ENCODE data around the gene TTLL3. TPM values are rescaled to one million over a fixed set of nuclear protein-coding genes. Genes with fewer than 3 reads are reported as not detected.

The TTLL3 gene
- total and polyA plus RNA-seq, 2 of the 13 experiments (the other 11 are each of a cell fraction or from before 2014, with no cell fraction given) = 9.5 to 51.2 TPM

DNA sequence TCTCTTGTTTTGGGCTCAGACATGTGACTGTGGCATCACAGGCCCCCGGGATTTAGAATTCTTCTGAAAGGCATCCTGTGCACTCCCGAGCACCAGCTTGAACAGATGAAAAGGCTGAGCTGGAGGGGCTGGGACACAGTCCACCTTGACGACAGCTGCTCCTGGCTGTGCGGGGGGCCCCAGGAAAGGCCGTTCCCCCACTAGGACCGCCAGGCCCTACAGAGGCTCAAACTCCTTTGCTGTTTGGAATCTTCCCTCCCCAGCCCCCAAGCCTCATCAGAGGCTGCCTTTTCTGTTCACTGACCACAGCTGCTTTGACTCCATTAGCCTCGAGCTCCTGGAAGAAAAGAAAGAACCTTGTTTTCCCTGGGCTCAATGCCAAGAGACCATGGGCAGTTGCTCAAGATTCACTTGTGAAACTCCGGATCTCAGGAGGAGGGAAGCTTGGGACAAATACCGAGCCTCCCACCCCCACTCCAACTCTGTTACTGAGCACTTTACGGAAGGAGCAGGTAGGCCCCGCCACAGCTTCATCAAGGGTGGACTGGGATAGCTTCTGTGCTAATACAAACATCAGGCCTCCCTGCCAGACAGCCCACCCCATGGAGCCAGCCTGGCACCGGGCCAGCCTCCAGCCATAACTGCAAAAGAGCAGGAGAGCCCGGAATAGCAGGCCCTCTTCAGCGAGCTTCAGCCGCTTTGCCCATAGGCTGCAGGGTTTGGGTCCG lies 54.3 kb downstream of the TTLL3 start (continued):
- TF ChIP-seq, protein P1, sequence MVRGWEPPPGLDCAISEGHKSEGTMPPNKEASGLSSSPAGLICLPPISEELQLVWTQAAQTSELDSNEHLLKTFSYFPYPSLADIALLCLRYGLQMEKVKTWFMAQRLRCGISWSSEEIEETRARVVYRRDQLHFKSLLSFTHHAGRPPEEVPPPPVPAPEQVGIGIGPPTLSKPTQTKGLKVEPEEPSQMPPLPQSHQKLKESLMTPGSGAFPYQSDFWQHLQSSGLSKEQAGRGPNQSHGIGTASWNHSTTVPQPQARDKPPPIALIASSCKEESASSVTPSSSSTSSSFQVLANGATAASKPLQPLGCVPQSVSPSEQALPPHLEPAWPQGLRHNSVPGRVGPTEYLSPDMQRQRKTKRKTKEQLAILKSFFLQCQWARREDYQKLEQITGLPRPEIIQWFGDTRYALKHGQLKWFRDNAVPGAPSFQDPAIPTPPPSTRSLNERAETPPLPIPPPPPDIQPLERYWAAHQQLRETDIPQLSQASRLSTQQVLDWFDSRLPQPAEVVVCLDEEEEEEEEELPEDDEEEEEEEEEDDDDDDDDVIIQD (CRISPR knock-in tag; IDR thresholded peaks at IDR 0.05; ENCODE audit: low read depth) = no peak
- no peak for TF ChIP-seq HOXD1 (CRISPR knock-in tag; IDR thresholded peaks at IDR 0.05)
- no peak for TF ChIP-seq ZNF777 (CRISPR knock-in tag; IDR thresholded peaks at IDR 0.05)
- no peak for TF ChIP-seq IRF2 (CRISPR knock-in tag; IDR thresholded peaks at IDR 0.05)
- TF ChIP-seq THYN1 (CRISPR knock-in tag; IDR thresholded peaks at IDR 0.05; ENCODE audit: borderline replicate concordance, low read depth) = no peak
- no peak for TF ChIP-seq SMAD3 (CRISPR knock-in tag; IDR thresholded peaks at IDR 0.05)
- TF ChIP-seq, protein P2, sequence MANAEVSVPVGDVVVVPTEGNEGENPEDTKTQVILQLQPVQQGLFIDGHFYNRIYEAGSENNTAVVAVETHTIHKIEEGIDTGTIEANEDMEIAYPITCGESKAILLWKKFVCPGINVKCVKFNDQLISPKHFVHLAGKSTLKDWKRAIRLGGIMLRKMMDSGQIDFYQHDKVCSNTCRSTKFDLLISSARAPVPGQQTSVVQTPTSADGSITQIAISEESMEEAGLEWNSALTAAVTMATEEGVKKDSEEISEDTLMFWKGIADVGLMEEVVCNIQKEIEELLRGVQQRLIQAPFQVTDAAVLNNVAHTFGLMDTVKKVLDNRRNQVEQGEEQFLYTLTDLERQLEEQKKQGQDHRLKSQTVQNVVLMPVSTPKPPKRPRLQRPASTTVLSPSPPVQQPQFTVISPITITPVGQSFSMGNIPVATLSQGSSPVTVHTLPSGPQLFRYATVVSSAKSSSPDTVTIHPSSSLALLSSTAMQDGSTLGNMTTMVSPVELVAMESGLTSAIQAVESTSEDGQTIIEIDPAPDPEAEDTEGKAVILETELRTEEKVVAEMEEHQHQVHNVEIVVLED (CRISPR knock-in tag; IDR thresholded peaks at IDR 0.05; ENCODE audit: borderline replicate concordance) = no peak
- no peak for TF ChIP-seq ZNF615 (CRISPR knock-in tag; IDR thresholded peaks at IDR 0.05; ENCODE audit: borderline replicate concordance)
- TF ChIP-seq ZSCAN21 (CRISPR knock-in tag; IDR thresholded peaks at IDR 0.05; ENCODE audit: borderline replicate concordance) = no peak
- TF ChIP-seq ZBTB20 (CRISPR knock-in tag; IDR thresholded peaks at IDR 0.05; ENCODE audit: borderline replicate concordance, low read depth) = 0 out of 2 replicates have a peak, but pooled peaks have one; percentile 16
- no peak for TF ChIP-seq FOXM1 (CRISPR knock-in tag; IDR thresholded peaks at IDR 0.05)
- TF ChIP-seq, protein P3, sequence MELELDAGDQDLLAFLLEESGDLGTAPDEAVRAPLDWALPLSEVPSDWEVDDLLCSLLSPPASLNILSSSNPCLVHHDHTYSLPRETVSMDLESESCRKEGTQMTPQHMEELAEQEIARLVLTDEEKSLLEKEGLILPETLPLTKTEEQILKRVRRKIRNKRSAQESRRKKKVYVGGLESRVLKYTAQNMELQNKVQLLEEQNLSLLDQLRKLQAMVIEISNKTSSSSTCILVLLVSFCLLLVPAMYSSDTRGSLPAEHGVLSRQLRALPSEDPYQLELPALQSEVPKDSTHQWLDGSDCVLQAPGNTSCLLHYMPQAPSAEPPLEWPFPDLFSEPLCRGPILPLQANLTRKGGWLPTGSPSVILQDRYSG (CRISPR knock-in tag; IDR thresholded peaks at IDR 0.05) = no peak
- TF ChIP-seq, protein P4, sequence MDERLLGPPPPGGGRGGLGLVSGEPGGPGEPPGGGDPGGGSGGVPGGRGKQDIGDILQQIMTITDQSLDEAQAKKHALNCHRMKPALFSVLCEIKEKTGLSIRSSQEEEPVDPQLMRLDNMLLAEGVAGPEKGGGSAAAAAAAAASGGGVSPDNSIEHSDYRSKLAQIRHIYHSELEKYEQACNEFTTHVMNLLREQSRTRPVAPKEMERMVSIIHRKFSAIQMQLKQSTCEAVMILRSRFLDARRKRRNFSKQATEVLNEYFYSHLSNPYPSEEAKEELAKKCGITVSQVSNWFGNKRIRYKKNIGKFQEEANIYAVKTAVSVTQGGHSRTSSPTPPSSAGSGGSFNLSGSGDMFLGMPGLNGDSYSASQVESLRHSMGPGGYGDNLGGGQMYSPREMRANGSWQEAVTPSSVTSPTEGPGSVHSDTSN (CRISPR knock-in tag; IDR thresholded peaks at IDR 0.05) = no peak
- 0 out of 2 replicates have a peak, but pooled peaks have one; percentile 53 for TF ChIP-seq NFIB (CRISPR knock-in tag; IDR thresholded peaks at IDR 0.05; ENCODE audit: borderline replicate concordance)
- TF ChIP-seq DPF2 (CRISPR knock-in tag; IDR thresholded peaks at IDR 0.05; ENCODE audit: borderline replicate concordance, low read depth) = no peak
- TF ChIP-seq, protein P5, sequence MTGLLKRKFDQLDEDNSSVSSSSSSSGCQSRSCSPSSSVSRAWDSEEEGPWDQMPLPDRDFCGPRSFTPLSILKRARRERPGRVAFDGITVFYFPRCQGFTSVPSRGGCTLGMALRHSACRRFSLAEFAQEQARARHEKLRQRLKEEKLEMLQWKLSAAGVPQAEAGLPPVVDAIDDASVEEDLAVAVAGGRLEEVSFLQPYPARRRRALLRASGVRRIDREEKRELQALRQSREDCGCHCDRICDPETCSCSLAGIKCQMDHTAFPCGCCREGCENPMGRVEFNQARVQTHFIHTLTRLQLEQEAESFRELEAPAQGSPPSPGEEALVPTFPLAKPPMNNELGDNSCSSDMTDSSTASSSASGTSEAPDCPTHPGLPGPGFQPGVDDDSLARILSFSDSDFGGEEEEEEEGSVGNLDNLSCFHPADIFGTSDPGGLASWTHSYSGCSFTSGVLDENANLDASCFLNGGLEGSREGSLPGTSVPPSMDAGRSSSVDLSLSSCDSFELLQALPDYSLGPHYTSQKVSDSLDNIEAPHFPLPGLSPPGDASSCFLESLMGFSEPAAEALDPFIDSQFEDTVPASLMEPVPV (CRISPR knock-in tag; IDR thresholded peaks at IDR 0.05) = peak; percentile 73
- TF ChIP-seq ZFY (CRISPR knock-in tag; IDR thresholded peaks at IDR 0.05) = peak; percentile 78
- TF ChIP-seq MIER2 (CRISPR knock-in tag; IDR thresholded peaks at IDR 0.05) = no peak
- no peak for TF ChIP-seq RBM39 (IDR thresholded peaks at IDR 0.05; ENCODE audit: low read depth, low read length, poor library complexity, severe bottlenecking)
- TF ChIP-seq ZNF3 (CRISPR knock-in tag; IDR thresholded peaks at IDR 0.05) = no peak
- no peak for TF ChIP-seq HDAC6 (IDR thresholded peaks at IDR 0.05; ENCODE audit: low read depth, low read length)
- TF ChIP-seq PHF20 (CRISPR knock-in tag; IDR thresholded peaks at IDR 0.05) = peak; percentile 50

All from HepG2 (cell line).